WTC11 (cell line): ENCODE results near the gene SMURF1. TPM values are rescaled to one million over a fixed set of nuclear protein-coding genes. Genes with fewer than 3 reads are reported as not detected.

Source experiments
- ATAC-seq: fragments of 200-7000 bp; cut with Tn5 transposase; 2 replicates; pipeline ENCODE4 v1.10.0; 2021; ENCODE audit warnings: mild to moderate bottlenecking, moderate library complexity
- CTCF ChIA-PET: fragments of 300-600 bp; sonication (Branson Sonifier 250); formaldehyde crosslinking; loops from one replicate; lab custom pipeline; 2021; ENCODE audit warnings: antibody characterized with exemption; lab: Charles Lee
- POLR2A ChIA-PET: fragments of 350-600 bp; sonication (Branson Sonifier 250); formaldehyde crosslinking; loops from one replicate; lab custom pipeline; 2021; ENCODE audit warnings: antibody characterized with exemption; lab: Charles Lee
- DNase-seq: peaks from one replicate; pipeline ENCODE4 v3.0.0; 2021; ENCODE audit warnings: low spot score
- H3K27ac Mint-ChIP-seq: 2 replicates; pipeline ENCODE4 v1.8.0; 2021; ENCODE audit warnings: mixed read lengths
- H3K27me3 Mint-ChIP-seq: 2 replicates; pipeline ENCODE4 v1.8.0; 2021; ENCODE audit warnings: low read depth, mild to moderate bottlenecking, moderate library complexity, mixed read lengths
- H3K36me3 Mint-ChIP-seq: 2 replicates; pipeline ENCODE4 v1.8.0; 2021; ENCODE audit warnings: mixed read lengths
- H3K4me1 Mint-ChIP-seq: 2 replicates; pipeline ENCODE4 v1.8.0; 2022; ENCODE audit warnings: mixed read lengths
- H3K4me3 Mint-ChIP-seq: 2 replicates; pipeline ENCODE4 v1.8.0; 2021; ENCODE audit warnings: mild to moderate bottlenecking, moderate library complexity, mixed read lengths
- H3K9me3 Mint-ChIP-seq: 2 replicates; pipeline ENCODE4 v1.8.0; 2021; ENCODE audit warnings: mixed read lengths
- CREB1 ChIP-seq: sonication (generic); formaldehyde crosslinking; IDR thresholded peaks from 2 replicates; pipeline ENCODE4 v1.8.0; 2023; ENCODE audit warnings: mild to moderate bottlenecking, missing genetic modification reagents
- FOXJ3 ChIP-seq: sonication (generic); formaldehyde crosslinking; IDR thresholded peaks from 2 replicates; pipeline ENCODE4 v1.9.0; 2021; ENCODE audit warnings: missing genetic modification reagents, mild to moderate bottlenecking, borderline replicate concordance
- NR3C1 ChIP-seq: sonication (generic); formaldehyde crosslinking; conservative IDR thresholded peaks from 2 replicates; pipeline ENCODE4 v1.8.1; 2023; ENCODE audit warnings: low read depth, mild to moderate bottlenecking, missing genetic modification reagents
- RELA ChIP-seq: sonication (generic); formaldehyde crosslinking; IDR thresholded peaks from 2 replicates; pipeline ENCODE4 v1.8.1; 2022; ENCODE audit warnings: missing genetic modification reagents, mild to moderate bottlenecking, borderline replicate concordance
- TCF7 ChIP-seq: sonication (generic); formaldehyde crosslinking; IDR thresholded peaks from 2 replicates; pipeline ENCODE4 v1.8.0; 2022; ENCODE audit warnings: mild to moderate bottlenecking, low read depth, missing genetic modification reagents, moderate library complexity
- TEAD1 ChIP-seq: sonication (generic); formaldehyde crosslinking; IDR thresholded peaks from 2 replicates; pipeline ENCODE4 v1.8.0; 2022; ENCODE audit warnings: mild to moderate bottlenecking, missing genetic modification reagents
- ZMAT4 ChIP-seq: fragments of 250-450 bp; sonication (Bioruptor Pico); IDR thresholded peaks from 2 replicates; pipeline ENCODE4 v1.9.0; 2021; ENCODE audit warnings: mild to moderate bottlenecking
- ZNF121 ChIP-seq: sonication (generic); formaldehyde crosslinking; IDR thresholded peaks from 2 replicates; pipeline ENCODE4 v1.8.0; 2023; ENCODE audit warnings: missing genetic modification reagents
- ZNF138 ChIP-seq: sonication (generic); formaldehyde crosslinking; conservative IDR thresholded peaks from 2 replicates; pipeline ENCODE4 v1.8.1; 2022; ENCODE audit warnings: mild to moderate bottlenecking, moderate library complexity, missing genetic modification reagents
- ZNF317 ChIP-seq: sonication (generic); formaldehyde crosslinking; IDR thresholded peaks from 2 replicates; pipeline ENCODE4 v1.8.1; 2023; ENCODE audit warnings: low read depth, mild to moderate bottlenecking, moderate library complexity, missing genetic modification reagents, borderline replicate concordance
- ZNF671 ChIP-seq: fragments of 250-450 bp; sonication (Bioruptor Pico); IDR thresholded peaks from 2 replicates; pipeline ENCODE4 v1.8.0; 2021; ENCODE audit warnings: mild to moderate bottlenecking
- total RNA-seq: library from RNA; stranded (reverse); gene quantifications from 3 replicates; pipeline ENCODE4 v1.2.3, GENCODE V29; 2021
- TF ChIP-seq, protein P1 (sequence below): sonication (generic); formaldehyde crosslinking; IDR thresholded peaks from 2 replicates; pipeline ENCODE4 v1.8.1; 2023; ENCODE audit warnings: mild to moderate bottlenecking, missing genetic modification reagents, moderate library complexity
- TF ChIP-seq, protein P2 (sequence below): sonication (generic); formaldehyde crosslinking; IDR thresholded peaks from 2 replicates; pipeline ENCODE4 v1.8.0; 2022; ENCODE audit warnings: mild to moderate bottlenecking, missing genetic modification reagents
- TF ChIP-seq, protein P3 (sequence below): sonication (generic); formaldehyde crosslinking; IDR thresholded peaks from 2 replicates; pipeline ENCODE4 v1.8.1; 2023; ENCODE audit warnings: mild to moderate bottlenecking, missing genetic modification reagents
- TF ChIP-seq, protein P4 (sequence below): sonication (generic); formaldehyde crosslinking; conservative IDR thresholded peaks from 2 replicates; pipeline ENCODE4 v1.8.1; 2023; ENCODE audit warnings: mild to moderate bottlenecking, low read depth, missing genetic modification reagents, moderate library complexity
- TF ChIP-seq, protein P5 (sequence below): fragments of 250-450 bp; sonication (Bioruptor Pico); IDR thresholded peaks from 2 replicates; pipeline ENCODE4 v1.8.0; 2021; ENCODE audit warnings: mild to moderate bottlenecking
- TF ChIP-seq, protein P6 (sequence below): sonication (generic); formaldehyde crosslinking; conservative IDR thresholded peaks from 2 replicates; pipeline ENCODE4 v1.8.1; 2022; ENCODE audit warnings: mild to moderate bottlenecking, missing genetic modification reagents
- TF ChIP-seq, protein P7 (sequence below): fragments of 250-450 bp; sonication (Bioruptor Pico); IDR thresholded peaks from 2 replicates; pipeline ENCODE4 v1.9.0; 2021; ENCODE audit warnings: moderate library complexity, mild to moderate bottlenecking, inconsistent platforms, borderline replicate concordance
- TF ChIP-seq, protein P8 (sequence below): fragments of 250-450 bp; sonication (Bioruptor Pico); IDR thresholded peaks from 2 replicates; pipeline ENCODE4 v2.1.2; 2022; ENCODE audit warnings: mild to moderate bottlenecking, moderate library complexity

The SMURF1 gene
- total RNA-seq, 1 experiment from 2014 or later = 23.2 TPM

GRCh38 chr7:98991141-98991540, 152.8 kb downstream of the SMURF1 start:
- DNase-seq (no peak), ATAC-seq (no peak)
- Mint-ChIP-seq H3K27ac (no peak overlapping the region), H3K4me3 (no peak overlapping the region), H3K27me3 (no peaks in the 10 kb centered on the region), H3K4me1 (no peaks in the 10 kb centered on the region), H3K36me3 (peaks cover 82% of the 10 kb centered on the region), H3K9me3 (peaks cover 10% of the 10 kb centered on the region)
- CTCF ChIA-PET = interaction anchor here (1.2 kb wide), 1 partner anchor 112 kb away, joined by 3 read pairs; the partner anchor contains the start of gene TRRAP
- TF ChIP-seq ZMAT4 (CRISPR knock-in tag) = no peak
- TF ChIP-seq FOXJ3 (CRISPR knock-in tag) = no peak
- TF ChIP-seq, protein P1, sequence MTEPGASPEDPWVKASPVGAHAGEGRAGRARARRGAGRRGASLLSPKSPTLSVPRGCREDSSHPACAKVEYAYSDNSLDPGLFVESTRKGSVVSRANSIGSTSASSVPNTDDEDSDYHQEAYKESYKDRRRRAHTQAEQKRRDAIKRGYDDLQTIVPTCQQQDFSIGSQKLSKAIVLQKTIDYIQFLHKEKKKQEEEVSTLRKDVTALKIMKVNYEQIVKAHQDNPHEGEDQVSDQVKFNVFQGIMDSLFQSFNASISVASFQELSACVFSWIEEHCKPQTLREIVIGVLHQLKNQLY (CRISPR knock-in tag) = no peak
- TF ChIP-seq CREB1 (CRISPR knock-in tag) = no peak
- TF ChIP-seq, protein P2, sequence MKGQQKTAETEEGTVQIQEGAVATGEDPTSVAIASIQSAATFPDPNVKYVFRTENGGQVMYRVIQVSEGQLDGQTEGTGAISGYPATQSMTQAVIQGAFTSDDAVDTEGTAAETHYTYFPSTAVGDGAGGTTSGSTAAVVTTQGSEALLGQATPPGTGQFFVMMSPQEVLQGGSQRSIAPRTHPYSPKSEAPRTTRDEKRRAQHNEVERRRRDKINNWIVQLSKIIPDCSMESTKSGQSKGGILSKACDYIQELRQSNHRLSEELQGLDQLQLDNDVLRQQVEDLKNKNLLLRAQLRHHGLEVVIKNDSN (CRISPR knock-in tag) = no peak
- no peak for TF ChIP-seq TEAD1 (CRISPR knock-in tag)
- no peak for TF ChIP-seq ZNF121 (CRISPR knock-in tag)
- TF ChIP-seq RELA (CRISPR knock-in tag) = no peak
- TF ChIP-seq, protein P3, sequence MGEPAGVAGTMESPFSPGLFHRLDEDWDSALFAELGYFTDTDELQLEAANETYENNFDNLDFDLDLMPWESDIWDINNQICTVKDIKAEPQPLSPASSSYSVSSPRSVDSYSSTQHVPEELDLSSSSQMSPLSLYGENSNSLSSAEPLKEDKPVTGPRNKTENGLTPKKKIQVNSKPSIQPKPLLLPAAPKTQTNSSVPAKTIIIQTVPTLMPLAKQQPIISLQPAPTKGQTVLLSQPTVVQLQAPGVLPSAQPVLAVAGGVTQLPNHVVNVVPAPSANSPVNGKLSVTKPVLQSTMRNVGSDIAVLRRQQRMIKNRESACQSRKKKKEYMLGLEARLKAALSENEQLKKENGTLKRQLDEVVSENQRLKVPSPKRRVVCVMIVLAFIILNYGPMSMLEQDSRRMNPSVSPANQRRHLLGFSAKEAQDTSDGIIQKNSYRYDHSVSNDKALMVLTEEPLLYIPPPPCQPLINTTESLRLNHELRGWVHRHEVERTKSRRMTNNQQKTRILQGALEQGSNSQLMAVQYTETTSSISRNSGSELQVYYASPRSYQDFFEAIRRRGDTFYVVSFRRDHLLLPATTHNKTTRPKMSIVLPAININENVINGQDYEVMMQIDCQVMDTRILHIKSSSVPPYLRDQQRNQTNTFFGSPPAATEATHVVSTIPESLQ (CRISPR knock-in tag) = no peak
- TF ChIP-seq, protein P4, sequence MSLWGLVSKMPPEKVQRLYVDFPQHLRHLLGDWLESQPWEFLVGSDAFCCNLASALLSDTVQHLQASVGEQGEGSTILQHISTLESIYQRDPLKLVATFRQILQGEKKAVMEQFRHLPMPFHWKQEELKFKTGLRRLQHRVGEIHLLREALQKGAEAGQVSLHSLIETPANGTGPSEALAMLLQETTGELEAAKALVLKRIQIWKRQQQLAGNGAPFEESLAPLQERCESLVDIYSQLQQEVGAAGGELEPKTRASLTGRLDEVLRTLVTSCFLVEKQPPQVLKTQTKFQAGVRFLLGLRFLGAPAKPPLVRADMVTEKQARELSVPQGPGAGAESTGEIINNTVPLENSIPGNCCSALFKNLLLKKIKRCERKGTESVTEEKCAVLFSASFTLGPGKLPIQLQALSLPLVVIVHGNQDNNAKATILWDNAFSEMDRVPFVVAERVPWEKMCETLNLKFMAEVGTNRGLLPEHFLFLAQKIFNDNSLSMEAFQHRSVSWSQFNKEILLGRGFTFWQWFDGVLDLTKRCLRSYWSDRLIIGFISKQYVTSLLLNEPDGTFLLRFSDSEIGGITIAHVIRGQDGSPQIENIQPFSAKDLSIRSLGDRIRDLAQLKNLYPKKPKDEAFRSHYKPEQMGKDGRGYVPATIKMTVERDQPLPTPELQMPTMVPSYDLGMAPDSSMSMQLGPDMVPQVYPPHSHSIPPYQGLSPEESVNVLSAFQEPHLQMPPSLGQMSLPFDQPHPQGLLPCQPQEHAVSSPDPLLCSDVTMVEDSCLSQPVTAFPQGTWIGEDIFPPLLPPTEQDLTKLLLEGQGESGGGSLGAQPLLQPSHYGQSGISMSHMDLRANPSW (CRISPR knock-in tag) = no peak
- TF ChIP-seq ZNF138 (CRISPR knock-in tag) = no peak
- TF ChIP-seq, protein P5, sequence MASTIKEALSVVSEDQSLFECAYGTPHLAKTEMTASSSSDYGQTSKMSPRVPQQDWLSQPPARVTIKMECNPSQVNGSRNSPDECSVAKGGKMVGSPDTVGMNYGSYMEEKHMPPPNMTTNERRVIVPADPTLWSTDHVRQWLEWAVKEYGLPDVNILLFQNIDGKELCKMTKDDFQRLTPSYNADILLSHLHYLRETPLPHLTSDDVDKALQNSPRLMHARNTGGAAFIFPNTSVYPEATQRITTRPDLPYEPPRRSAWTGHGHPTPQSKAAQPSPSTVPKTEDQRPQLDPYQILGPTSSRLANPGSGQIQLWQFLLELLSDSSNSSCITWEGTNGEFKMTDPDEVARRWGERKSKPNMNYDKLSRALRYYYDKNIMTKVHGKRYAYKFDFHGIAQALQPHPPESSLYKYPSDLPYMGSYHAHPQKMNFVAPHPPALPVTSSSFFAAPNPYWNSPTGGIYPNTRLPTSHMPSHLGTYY (CRISPR knock-in tag) = no peak
- TF ChIP-seq, protein P6, sequence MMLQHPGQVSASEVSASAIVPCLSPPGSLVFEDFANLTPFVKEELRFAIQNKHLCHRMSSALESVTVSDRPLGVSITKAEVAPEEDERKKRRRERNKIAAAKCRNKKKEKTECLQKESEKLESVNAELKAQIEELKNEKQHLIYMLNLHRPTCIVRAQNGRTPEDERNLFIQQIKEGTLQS = no peak
- no peak for TF ChIP-seq NR3C1 (CRISPR knock-in tag)
- no peak for TF ChIP-seq ZNF317 (CRISPR knock-in tag)
- TF ChIP-seq, protein P7, sequence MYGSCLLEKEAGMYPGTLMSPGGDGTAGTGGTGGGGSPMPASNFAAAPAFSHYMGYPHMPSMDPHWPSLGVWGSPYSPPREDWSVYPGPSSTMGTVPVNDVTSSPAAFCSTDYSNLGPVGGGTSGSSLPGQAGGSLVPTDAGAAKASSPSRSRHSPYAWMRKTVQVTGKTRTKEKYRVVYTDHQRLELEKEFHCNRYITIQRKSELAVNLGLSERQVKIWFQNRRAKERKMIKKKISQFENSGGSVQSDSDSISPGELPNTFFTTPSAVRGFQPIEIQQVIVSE (CRISPR knock-in tag) = no peak
- TF ChIP-seq, protein P8, sequence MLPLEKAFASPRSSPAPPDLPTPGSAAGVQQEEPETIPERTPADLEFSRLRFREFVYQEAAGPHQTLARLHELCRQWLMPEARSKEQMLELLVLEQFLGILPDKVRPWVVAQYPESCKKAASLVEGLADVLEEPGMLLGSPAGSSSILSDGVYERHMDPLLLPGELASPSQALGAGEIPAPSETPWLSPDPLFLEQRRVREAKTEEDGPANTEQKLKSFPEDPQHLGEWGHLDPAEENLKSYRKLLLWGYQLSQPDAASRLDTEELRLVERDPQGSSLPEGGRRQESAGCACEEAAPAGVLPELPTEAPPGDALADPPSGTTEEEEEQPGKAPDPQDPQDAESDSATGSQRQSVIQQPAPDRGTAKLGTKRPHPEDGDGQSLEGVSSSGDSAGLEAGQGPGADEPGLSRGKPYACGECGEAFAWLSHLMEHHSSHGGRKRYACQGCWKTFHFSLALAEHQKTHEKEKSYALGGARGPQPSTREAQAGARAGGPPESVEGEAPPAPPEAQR (CRISPR knock-in tag) = no peak
- TF ChIP-seq TCF7 (CRISPR knock-in tag) = no peak
- no peak for TF ChIP-seq ZNF671 (CRISPR knock-in tag)
- POLR2A ChIA-PET = no interaction called here
